Progenitor cell of endocrine pancreas (in vitro differentiated cells): Measurements from ENCODE around the gene KCNQ1. TPM values are rescaled to one million over a fixed set of nuclear protein-coding genes. Genes with fewer than 3 reads are reported as not detected.
A peak's percentile ranks its signal among the peaks of the same experiment; 100 is the strongest.

Source experiments
- DNase-seq: peaks from one replicate; pipeline ENCODE4 v3.0.0; 2021; ENCODE audit warnings: low spot score; ENCODE audit not compliant: unreplicated experiment
- H3K27ac Mint-ChIP-seq: 2 replicates; pipeline ENCODE4 v1.8.0; 2021; ENCODE audit warnings: mild to moderate bottlenecking, moderate library complexity, mixed read lengths
- H3K27me3 Mint-ChIP-seq: 2 replicates; pipeline ENCODE4 v1.8.0; 2021; ENCODE audit warnings: mixed read lengths
- H3K36me3 Mint-ChIP-seq: 2 replicates; pipeline ENCODE4 v1.8.0; 2022; ENCODE audit warnings: mixed read lengths; ENCODE audit not compliant: insufficient read depth
- H3K4me1 Mint-ChIP-seq: 2 replicates; pipeline ENCODE4 v1.8.0; 2021; ENCODE audit warnings: low read depth, mixed read lengths
- H3K4me3 Mint-ChIP-seq: 2 replicates; pipeline ENCODE4 v1.8.0; 2021; ENCODE audit warnings: low read depth, mild to moderate bottlenecking, moderate library complexity, mixed read lengths
- H3K9me3 Mint-ChIP-seq: 2 replicates; pipeline ENCODE4 v1.8.0; 2021; ENCODE audit warnings: low read depth, mixed read lengths
- CTCF ChIP-seq: fragments of 200-600 bp; sonication (generic); IDR thresholded peaks from one replicate; pipeline ENCODE4 v1.5.0; 2021; ENCODE audit warnings: antibody characterized with exemption, mild to moderate bottlenecking; ENCODE audit not compliant: unreplicated experiment
- long read RNA-seq: library from polyadenylated mRNA; unstranded; transcript quantifications from one replicate; pipeline ENCODE4 v2.0.0, GENCODE V29; 2020
- total RNA-seq: library from RNA; stranded (reverse); gene quantifications from 2 replicates; pipeline ENCODE4 v1.2.1, GENCODE V29; 2021

KCNQ1 gene
- 3.1 and 3.3 TPM in 2 replicates for total RNA-seq
- long read RNA-seq, partial matches to known transcripts: 1 of 34 reads
- long read RNA-seq, other reads (novel, unspliced or antisense): 33 of 34 reads

GRCh38 chr11:2444821-2445745 lies at the start of gene KCNQ1:
Gene KCNQ1 (plus strand): TSS chr11:2445008. CDS start chr11:2445099, 91 bp downstream.
- Mint-ChIP-seq H3K27me3 (peaks cover 68% of the 10 kb centered on the region), H3K27ac (no peak within 1 kb of the TSS), H3K4me3 (peak within 1 kb of the TSS; percentile 67), H3K9me3 (no peaks in the 10 kb centered on the region), H3K4me1 (peaks cover 2% of the 10 kb centered on the region), H3K36me3 (no peaks in the 10 kb centered on the region)
- TF ChIP-seq CTCF: peak; percentile 14
- DNase-seq: peak; percentile 64

GRCh38 chr11:2395211-2395730 lies 49.5 kb upstream of the KCNQ1 start:
- Mint-ChIP-seq H3K4me1 (no peaks in the 10 kb centered on the region), H3K9me3 (no peaks in the 10 kb centered on the region), H3K4me3 (no peak overlapping the region), H3K27ac (no peak overlapping the region), H3K36me3 (no peaks in the 10 kb centered on the region), H3K27me3 (no peaks in the 10 kb centered on the region)
- no peak for TF ChIP-seq CTCF
- DNase-seq: no peak

- no peak overlapping the region for H3K27ac Mint-ChIP-seq
- no peaks in the 10 kb centered on the region for H3K4me1 Mint-ChIP-seq
- no peaks in the 10 kb centered on the region for H3K36me3 Mint-ChIP-seq
- no peaks in the 10 kb centered on the region for H3K27me3 Mint-ChIP-seq
- no peak for DNase-seq
- H3K4me3 Mint-ChIP-seq: no peak overlapping the region
- no peaks in the 10 kb centered on the region for H3K9me3 Mint-ChIP-seq
- TF ChIP-seq CTCF: no peak
Measured at GRCh38 chr11:2395856-2396255, 49.0 kb upstream of the KCNQ1 start.

GRCh38 chr11:2396471-2396870 lies 48.3 kb upstream of the KCNQ1 start:
- no peaks in the 10 kb centered on the region for H3K9me3 Mint-ChIP-seq
- no peaks in the 10 kb centered on the region for H3K27me3 Mint-ChIP-seq
- H3K4me3 Mint-ChIP-seq: no peak overlapping the region
- no peak for DNase-seq
- no peak for TF ChIP-seq CTCF
- H3K27ac Mint-ChIP-seq: no peak overlapping the region
- peaks cover 2% of the 10 kb centered on the region for H3K4me1 Mint-ChIP-seq
- H3K36me3 Mint-ChIP-seq: no peaks in the 10 kb centered on the region

GRCh38 chr11:2397005-2397404 lies 47.8 kb upstream of the KCNQ1 start:
- Mint-ChIP-seq H3K27me3 (no peaks in the 10 kb centered on the region), H3K4me3 (no peak overlapping the region), H3K4me1 (peaks cover 4% of the 10 kb centered on the region), H3K9me3 (no peaks in the 10 kb centered on the region), H3K36me3 (no peaks in the 10 kb centered on the region), H3K27ac (no peak overlapping the region)
- DNase-seq: no peak
- no peak for TF ChIP-seq CTCF
